Measurements from ENCODE around the gene HAVCR2. TPM values are rescaled to one million over a fixed set of nuclear protein-coding genes. Genes with fewer than 3 reads are reported as not detected.
A peak's percentile ranks its signal among the peaks of the same experiment; 100 is the strongest.

The HAVCR2 gene
- total RNA-seq (2022) = 0.32 and 0.41 TPM in 2 replicates
- percentile 22 among the genes with signal in this experiment for Bru-seq, nascent RNA
- BruChase-seq, experiment 1, labeled RNA remaining after a 2-hour chase = percentile 27 among the genes with signal in this experiment
- percentile 29 among the genes with signal in this experiment for BruChase-seq, experiment 2, labeled RNA remaining after a 6-hour chase
- long read RNA-seq = 0 reads

- Mint-ChIP-seq H3K27me3 (ENCODE audit: insufficient read depth, unreplicated experiment) (no peaks in the 10 kb centered on the region), H3K27ac (ENCODE audit: unreplicated experiment) (no peak within 1 kb of the TSS), H3K4me3 (ENCODE audit: unreplicated experiment) (no peak within 1 kb of the TSS), H3K36me3 (ENCODE audit: insufficient read depth, unreplicated experiment) (no peaks in the 10 kb centered on the region), H3K4me1 (ENCODE audit: low read depth, unreplicated experiment) (no peaks in the 10 kb centered on the region), H3K9me3 (ENCODE audit: unreplicated experiment) (no peaks in the 10 kb centered on the region)
- ChIA-PET POLR2A (no interaction called here), CTCF (no interaction called here)
- intact Hi-C loops (cut with micrococcal nuclease; ENCODE audit: unreplicated experiment) = no loop called here
- BruUV-seq (replicated peaks) = no TSS peak
- no peaks in the 10 kb centered on the region for H3K36me3 ChIP-seq (ENCODE audit: control insufficient read depth, insufficient read depth, low read length)
- no peaks in the 10 kb centered on the region for H3K4me1 ChIP-seq
- no peak for TF ChIP-seq CTCF (IDR thresholded peaks at IDR 0.05; ENCODE audit: insufficient read depth in 1 of 2, low read depth in 1 of 2, low read length in 1 of 2, severe bottlenecking in 1 of 2, unreplicated experiment in 1 of 2)
- H3K9me3 ChIP-seq = no peaks in the 10 kb centered on the region
- DNase-seq = no peak
- no peak within 1 kb of the TSS for H3K4me3 ChIP-seq (ENCODE audit: low read depth, low read length)
- H3K27me3 ChIP-seq (replicated peaks; ENCODE audit: control insufficient read depth, insufficient read depth, low read length) = no peaks in the 10 kb centered on the region
These were observed at the start of gene HAVCR2 for GRCh38 chr5:157108976-157109375. HAVCR2 (minus strand) TSS chr5:157109044; CDS start chr5:157108983, 61 bp downstream.

- no peak for DNase-seq
- Histone ChIP-seq H3K27me3 (replicated peaks; ENCODE audit: control insufficient read depth, insufficient read depth, low read length) (0 out of 2 replicates have a peak, but pooled peaks cover 2% of the 10 kb centered on the region), H3K4me1 (no peaks in the 10 kb centered on the region), H3K4me3 (ENCODE audit: low read depth, low read length) (no peak overlapping the region), H3K9me3 (no peaks in the 10 kb centered on the region), H3K36me3 (ENCODE audit: control insufficient read depth, insufficient read depth, low read length) (no peaks in the 10 kb centered on the region)
- H3K36me3 Mint-ChIP-seq (ENCODE audit: insufficient read depth, unreplicated experiment) = no peaks in the 10 kb centered on the region
- intact Hi-C loops (cut with micrococcal nuclease; ENCODE audit: unreplicated experiment) = no loop called here
- no peaks in the 10 kb centered on the region for H3K4me1 Mint-ChIP-seq (ENCODE audit: low read depth, unreplicated experiment)
- POLR2A ChIA-PET = no interaction called here
- BruUV-seq (replicated peaks) = no TSS peak
- peaks cover 27% of the 10 kb centered on the region for H3K27me3 Mint-ChIP-seq (ENCODE audit: insufficient read depth, unreplicated experiment)
- no peak overlapping the region for H3K4me3 Mint-ChIP-seq (ENCODE audit: unreplicated experiment)
- no peak for TF ChIP-seq CTCF (IDR thresholded peaks at IDR 0.05; ENCODE audit: insufficient read depth in 1 of 2, low read depth in 1 of 2, low read length in 1 of 2, severe bottlenecking in 1 of 2, unreplicated experiment in 1 of 2)
- H3K9me3 Mint-ChIP-seq (ENCODE audit: unreplicated experiment) = no peaks in the 10 kb centered on the region
- no peak overlapping the region for H3K27ac Mint-ChIP-seq (ENCODE audit: unreplicated experiment)
- CTCF ChIA-PET = no interaction called here
These were observed 48.5 kb upstream of the HAVCR2 start for GRCh38 chr5:157157293-157157891.

- DNase-seq = no peak
- no TSS peak for BruUV-seq (replicated peaks)
- Histone ChIP-seq H3K36me3 (ENCODE audit: control insufficient read depth, insufficient read depth, low read length) (no peaks in the 10 kb centered on the region), H3K4me3 (ENCODE audit: low read depth, low read length) (no peak overlapping the region), H3K9me3 (no peaks in the 10 kb centered on the region), H3K27me3 (replicated peaks; ENCODE audit: control insufficient read depth, insufficient read depth, low read length) (no peaks in the 10 kb centered on the region), H3K4me1 (no peaks in the 10 kb centered on the region)
- CTCF ChIA-PET = no interaction called here
- no peak overlapping the region for H3K27ac Mint-ChIP-seq (ENCODE audit: unreplicated experiment)
- intact Hi-C loops (cut with micrococcal nuclease; ENCODE audit: unreplicated experiment) = no loop called here
- peaks cover 29% of the 10 kb centered on the region for H3K27me3 Mint-ChIP-seq (ENCODE audit: insufficient read depth, unreplicated experiment)
- no peak overlapping the region for H3K4me3 Mint-ChIP-seq (ENCODE audit: unreplicated experiment)
- TF ChIP-seq CTCF (IDR thresholded peaks at IDR 0.05; ENCODE audit: insufficient read depth in 1 of 2, low read depth in 1 of 2, low read length in 1 of 2, severe bottlenecking in 1 of 2, unreplicated experiment in 1 of 2) = no peak
- H3K9me3 Mint-ChIP-seq (ENCODE audit: unreplicated experiment) = no peaks in the 10 kb centered on the region
- POLR2A ChIA-PET = no interaction called here
- no peaks in the 10 kb centered on the region for H3K36me3 Mint-ChIP-seq (ENCODE audit: insufficient read depth, unreplicated experiment)
- H3K4me1 Mint-ChIP-seq (ENCODE audit: low read depth, unreplicated experiment) = no peaks in the 10 kb centered on the region
These were observed 46.5 kb upstream of the HAVCR2 start for GRCh38 chr5:157155297-157155696.

All from Caco-2 (cell line).